ENCODE results near the gene PAM. TPM values are rescaled to one million over a fixed set of nuclear protein-coding genes. Genes with fewer than 3 reads are reported as not detected.

The PAM gene
- total RNA-seq, 2 donors from 2014 or later, result 76.8 to 171 TPM

DNA sequence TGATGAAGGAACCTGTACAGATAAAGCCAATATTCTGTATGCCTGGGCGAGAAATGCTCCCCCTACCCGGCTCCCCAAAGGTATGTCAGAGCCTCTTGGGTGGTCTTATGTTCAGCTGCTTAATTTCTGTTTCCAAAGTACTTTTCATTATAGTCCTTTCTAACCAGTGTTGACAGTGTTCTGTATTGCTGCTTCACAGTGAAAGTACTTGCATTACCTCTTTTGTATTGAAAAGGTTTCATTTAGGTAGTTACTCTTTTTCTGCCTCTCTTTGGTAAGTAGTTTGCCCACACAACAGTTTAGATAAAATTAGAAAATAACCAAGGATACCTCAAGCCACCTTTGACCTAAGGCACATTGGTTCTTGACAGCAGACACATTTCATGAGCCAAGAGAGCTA lies 169.9 kb downstream of the PAM start:
- Histone ChIP-seq H3K4me1 (replicated peaks) (no peaks in the 10 kb centered on the region), H3K27me3 (replicated peaks; ENCODE audit: insufficient read depth) (no peaks in the 10 kb centered on the region), H3K4me3 (no peak overlapping the region), H3K9me3 (no peaks in the 10 kb centered on the region), H3K27ac (no peak overlapping the region), H3K36me3 (no peaks in the 10 kb centered on the region)
- intact Hi-C loops (cut with DNase I), result no loop called here
- DNase-seq (ENCODE audit: low spot score), result no peak
- WGBS, result 75% methylated on average over 2 of the region's 2 CpGs
- no peak for TF ChIP-seq POLR2AphosphoS5 (IDR thresholded peaks at IDR 0.05)
- TF ChIP-seq, protein P1, sequence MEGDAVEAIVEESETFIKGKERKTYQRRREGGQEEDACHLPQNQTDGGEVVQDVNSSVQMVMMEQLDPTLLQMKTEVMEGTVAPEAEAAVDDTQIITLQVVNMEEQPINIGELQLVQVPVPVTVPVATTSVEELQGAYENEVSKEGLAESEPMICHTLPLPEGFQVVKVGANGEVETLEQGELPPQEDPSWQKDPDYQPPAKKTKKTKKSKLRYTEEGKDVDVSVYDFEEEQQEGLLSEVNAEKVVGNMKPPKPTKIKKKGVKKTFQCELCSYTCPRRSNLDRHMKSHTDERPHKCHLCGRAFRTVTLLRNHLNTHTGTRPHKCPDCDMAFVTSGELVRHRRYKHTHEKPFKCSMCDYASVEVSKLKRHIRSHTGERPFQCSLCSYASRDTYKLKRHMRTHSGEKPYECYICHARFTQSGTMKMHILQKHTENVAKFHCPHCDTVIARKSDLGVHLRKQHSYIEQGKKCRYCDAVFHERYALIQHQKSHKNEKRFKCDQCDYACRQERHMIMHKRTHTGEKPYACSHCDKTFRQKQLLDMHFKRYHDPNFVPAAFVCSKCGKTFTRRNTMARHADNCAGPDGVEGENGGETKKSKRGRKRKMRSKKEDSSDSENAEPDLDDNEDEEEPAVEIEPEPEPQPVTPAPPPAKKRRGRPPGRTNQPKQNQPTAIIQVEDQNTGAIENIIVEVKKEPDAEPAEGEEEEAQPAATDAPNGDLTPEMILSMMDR (IDR thresholded peaks at IDR 0.05), result no peak
- no peak for TF ChIP-seq POLR2A (IDR thresholded peaks at IDR 0.05)

DNA sequence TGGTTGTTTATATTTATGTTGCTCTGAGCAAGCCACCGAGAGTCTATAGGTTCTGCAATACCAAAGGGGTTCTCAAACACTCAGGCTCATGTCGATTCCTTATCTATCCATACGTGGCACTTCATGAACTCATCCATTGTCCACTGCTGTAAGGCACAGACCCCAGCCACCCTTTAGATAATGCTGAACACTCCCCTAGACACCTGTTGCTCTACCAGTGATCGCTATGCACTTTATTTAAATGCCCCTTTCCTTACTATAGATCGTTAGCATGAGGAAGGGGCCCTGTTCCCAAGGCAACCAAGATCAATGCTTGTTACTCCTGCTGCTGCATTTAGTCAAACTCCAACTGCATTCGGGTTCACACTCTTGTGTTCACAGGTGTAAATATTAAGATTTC lies 171.9 kb downstream of the PAM start:
- intact Hi-C loops (cut with DNase I), result no loop called here
- H3K9me3 ChIP-seq, result no peaks in the 10 kb centered on the region
- H3K36me3 ChIP-seq, result no peaks in the 10 kb centered on the region
- H3K4me1 ChIP-seq (replicated peaks), result no peaks in the 10 kb centered on the region
- 93% methylated on average over 6 of the region's 6 CpGs for WGBS
- TF ChIP-seq POLR2AphosphoS5 (IDR thresholded peaks at IDR 0.05) (no peak), POLR2A (IDR thresholded peaks at IDR 0.05) (no peak)
- TF ChIP-seq, protein P1 (IDR thresholded peaks at IDR 0.05), result no peak
- no peaks in the 10 kb centered on the region for H3K27me3 ChIP-seq (replicated peaks; ENCODE audit: insufficient read depth)
- no peak for DNase-seq (ENCODE audit: low spot score)
- no peak overlapping the region for H3K27ac ChIP-seq
- no peak overlapping the region for H3K4me3 ChIP-seq

DNA sequence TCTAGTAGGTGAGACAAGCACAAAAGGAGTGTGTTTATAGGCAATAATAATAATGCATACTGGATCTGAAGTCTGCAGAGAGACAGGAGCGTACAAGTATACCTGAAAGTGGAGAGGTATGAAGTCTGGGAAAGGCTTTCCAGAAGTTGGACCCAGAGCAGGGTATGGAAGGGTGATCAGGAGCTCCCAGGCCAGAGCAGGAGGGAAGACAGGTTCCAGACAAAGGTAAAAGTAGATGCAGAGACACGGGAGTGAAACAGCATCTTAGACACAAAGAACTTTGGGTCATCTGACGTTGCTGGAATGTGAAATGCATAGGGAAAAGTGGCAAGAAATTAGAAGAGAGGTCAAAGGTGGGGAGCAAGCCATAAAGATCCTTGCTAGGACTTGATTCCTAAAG lies 175.1 kb downstream of the PAM start:
- Histone ChIP-seq H3K4me1 (replicated peaks) (no peaks in the 10 kb centered on the region), H3K27me3 (replicated peaks; ENCODE audit: insufficient read depth) (no peaks in the 10 kb centered on the region), H3K36me3 (no peaks in the 10 kb centered on the region), H3K9me3 (no peaks in the 10 kb centered on the region), H3K4me3 (no peak overlapping the region), H3K27ac (no peak overlapping the region)
- DNase-seq (ENCODE audit: low spot score), result no peak
- WGBS, result 83% methylated on average over 3 of the region's 3 CpGs
- intact Hi-C loops (cut with DNase I), result no loop called here
- TF ChIP-seq POLR2A (IDR thresholded peaks at IDR 0.05) (no peak), POLR2AphosphoS5 (IDR thresholded peaks at IDR 0.05) (no peak)
- TF ChIP-seq, protein P1 (IDR thresholded peaks at IDR 0.05), result no peak

DNA sequence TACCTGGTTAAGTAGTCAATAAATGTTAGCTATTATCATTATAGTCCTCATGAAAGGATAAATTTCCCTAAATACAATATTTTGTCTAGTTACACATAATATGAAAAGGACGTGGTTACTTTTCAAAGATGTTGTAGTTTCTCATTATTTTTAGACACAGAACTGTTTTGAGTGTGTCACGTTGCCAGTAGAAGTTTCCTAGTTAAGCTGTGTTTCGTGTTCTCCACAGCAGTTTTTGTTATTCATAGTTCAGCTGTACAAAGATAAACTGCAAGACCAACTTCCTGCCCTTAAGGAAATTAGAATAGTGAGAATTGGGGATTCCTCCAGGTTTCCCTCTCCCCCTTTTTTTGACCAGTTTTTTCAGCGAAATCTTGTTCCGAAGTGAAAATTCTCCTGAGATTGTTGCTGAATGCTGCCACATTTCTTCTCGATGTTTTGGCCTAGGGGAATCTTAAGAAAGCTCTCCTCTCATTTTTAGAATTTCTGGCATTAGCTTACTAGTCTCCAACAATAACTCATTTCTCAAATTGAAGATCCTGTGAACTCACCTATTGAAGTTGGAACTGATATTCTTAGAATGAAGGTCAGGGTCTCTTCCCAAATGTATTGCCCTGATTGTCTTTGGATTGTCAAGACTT lies 176.1 kb downstream of the PAM start:
- no peaks in the 10 kb centered on the region for H3K36me3 ChIP-seq
- no peak overlapping the region for H3K27ac ChIP-seq
- no peak for DNase-seq (ENCODE audit: low spot score)
- no peak overlapping the region for H3K4me3 ChIP-seq
- H3K27me3 ChIP-seq (replicated peaks; ENCODE audit: insufficient read depth), result no peaks in the 10 kb centered on the region
- no peaks in the 10 kb centered on the region for H3K9me3 ChIP-seq
- H3K4me1 ChIP-seq (replicated peaks), result no peaks in the 10 kb centered on the region
- no peak for TF ChIP-seq POLR2A (IDR thresholded peaks at IDR 0.05)
- TF ChIP-seq POLR2AphosphoS5 (IDR thresholded peaks at IDR 0.05), result no peak
- TF ChIP-seq, protein P1 (IDR thresholded peaks at IDR 0.05), result no peak
- 89% methylated on average over 6 of the region's 6 CpGs for WGBS
- intact Hi-C loops (cut with DNase I), result no loop called here

DNA sequence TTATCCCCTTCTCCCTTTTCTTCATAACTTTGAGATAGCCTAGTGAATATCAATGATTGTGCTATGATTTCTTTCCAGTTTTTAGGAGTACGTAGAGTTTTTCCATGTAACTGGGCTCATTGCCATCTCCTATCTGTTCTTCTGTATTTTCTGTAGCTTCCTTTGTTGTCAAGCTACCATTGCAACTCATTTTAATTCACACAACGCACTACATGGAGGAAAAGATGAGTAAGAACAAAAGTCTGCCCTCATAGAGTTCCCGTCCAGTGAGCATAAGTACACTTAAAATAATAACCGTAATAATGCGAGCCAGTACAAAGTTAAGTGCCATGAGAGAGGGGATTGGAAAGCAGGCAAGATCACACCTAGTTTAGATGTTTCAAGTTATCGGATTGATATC lies 177.7 kb downstream of the PAM start:
- Histone ChIP-seq H3K9me3 (no peaks in the 10 kb centered on the region), H3K4me3 (no peak overlapping the region), H3K36me3 (no peaks in the 10 kb centered on the region), H3K27me3 (replicated peaks; ENCODE audit: insufficient read depth) (no peaks in the 10 kb centered on the region), H3K27ac (no peak overlapping the region), H3K4me1 (replicated peaks) (no peaks in the 10 kb centered on the region)
- DNase-seq (ENCODE audit: low spot score), result no peak
- TF ChIP-seq POLR2A (IDR thresholded peaks at IDR 0.05) (no peak), POLR2AphosphoS5 (IDR thresholded peaks at IDR 0.05) (no peak)
- TF ChIP-seq, protein P1 (IDR thresholded peaks at IDR 0.05), result no peak
- intact Hi-C loops (cut with DNase I), result no loop called here
- WGBS, result 91% methylated on average over 6 of the region's 6 CpGs

All from prostate gland (tissue), 2 donors.